CD4-positive, alpha-beta T cell treated with Interleukin-1 beta for 1 hour (primary cell): Measurements from ENCODE around the gene GALNT13.

Experiments used
- DNase-seq, 2 donors: peaks; one replicate each; pipeline ENCODE4 v3.0.0-alpha.2; 2020 to 2022

Gene GALNT13

GRCh38 chr2:153871231-153872221 lies at the start of gene GALNT13:
Gene GALNT13, plus strand, starts transcription at chr2:153871922.
- DNase-seq = peak in 1 of 2 donors; percentile 3

DNA sequence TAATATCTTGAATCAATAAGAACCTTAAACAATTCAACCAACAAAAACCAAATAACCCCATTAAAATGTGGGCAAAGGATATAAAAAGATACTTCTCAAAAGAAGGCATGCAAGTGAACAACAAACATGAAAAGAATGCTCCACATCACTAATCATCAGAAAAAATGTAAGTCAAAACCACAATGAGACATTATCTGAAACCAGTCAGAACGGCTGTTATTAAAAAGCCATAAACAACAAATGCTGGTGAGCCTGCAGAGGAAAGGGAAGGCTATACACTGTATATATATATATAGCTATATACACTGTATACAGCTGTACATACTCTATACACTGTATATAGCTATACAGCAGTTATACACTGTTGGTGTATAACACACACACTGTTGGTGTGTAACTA lies 47.8 kb upstream of the GALNT13 start:
- no peak for DNase-seq

DNA sequence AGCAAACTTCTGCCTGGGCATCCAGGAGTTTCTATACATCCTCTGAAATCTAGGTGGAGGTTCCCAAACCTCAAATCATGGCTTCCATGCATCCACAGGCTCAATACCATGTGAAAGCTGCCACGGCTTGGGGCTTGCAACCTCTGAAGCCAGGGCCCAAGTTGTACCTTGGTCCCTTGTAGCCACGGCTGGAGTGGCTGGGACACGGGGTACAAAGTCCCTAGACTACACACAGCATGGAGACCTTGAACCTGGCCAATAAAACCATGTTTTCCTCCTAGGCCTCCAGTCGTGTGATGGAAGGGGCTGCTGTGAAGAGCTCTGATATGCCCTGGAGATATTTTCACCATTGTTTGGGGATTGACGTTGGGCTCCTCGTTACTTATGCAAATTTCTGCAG lies 43.4 kb upstream of the GALNT13 start:
- DNase-seq = no peak

DNA sequence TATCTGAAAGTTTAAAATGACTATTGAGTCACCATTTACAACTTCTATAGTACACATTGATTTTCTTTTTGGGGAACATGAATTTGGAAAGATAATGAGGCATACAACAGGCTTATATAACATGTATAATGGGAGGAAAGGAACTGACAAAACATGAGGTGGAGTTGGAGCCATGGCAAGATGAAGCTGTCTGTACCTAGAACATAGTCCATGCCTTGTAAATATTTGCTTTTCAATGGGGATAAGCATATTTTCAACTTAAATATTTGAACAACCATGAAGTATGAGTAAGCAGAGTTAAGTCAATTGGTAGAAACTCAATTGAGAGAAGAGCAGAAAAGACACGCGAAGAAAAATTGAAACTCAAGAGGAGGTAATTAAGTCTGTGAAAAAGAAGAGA lies 37.1 kb upstream of the GALNT13 start:
- DNase-seq = no peak

DNA sequence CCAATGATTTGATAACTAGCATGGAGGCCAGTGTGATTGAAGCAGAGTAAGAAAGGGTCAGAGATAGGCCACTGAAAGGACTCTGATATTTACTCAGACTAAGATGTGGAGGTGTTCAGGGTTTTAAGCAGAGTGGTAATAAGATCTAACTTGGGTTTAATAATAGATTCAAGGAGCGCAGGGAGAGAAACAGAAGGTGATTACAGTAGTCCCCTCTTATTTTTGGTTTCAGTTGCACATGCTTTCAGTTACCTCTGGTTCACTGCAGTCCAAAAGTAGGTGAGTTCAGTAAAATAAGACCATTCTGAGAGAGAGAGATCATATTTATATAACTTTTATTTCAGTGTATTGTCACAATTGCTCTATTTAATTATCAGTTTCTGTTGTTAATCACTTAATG lies 13.5 kb upstream of the GALNT13 start:
- no peak for DNase-seq

DNA sequence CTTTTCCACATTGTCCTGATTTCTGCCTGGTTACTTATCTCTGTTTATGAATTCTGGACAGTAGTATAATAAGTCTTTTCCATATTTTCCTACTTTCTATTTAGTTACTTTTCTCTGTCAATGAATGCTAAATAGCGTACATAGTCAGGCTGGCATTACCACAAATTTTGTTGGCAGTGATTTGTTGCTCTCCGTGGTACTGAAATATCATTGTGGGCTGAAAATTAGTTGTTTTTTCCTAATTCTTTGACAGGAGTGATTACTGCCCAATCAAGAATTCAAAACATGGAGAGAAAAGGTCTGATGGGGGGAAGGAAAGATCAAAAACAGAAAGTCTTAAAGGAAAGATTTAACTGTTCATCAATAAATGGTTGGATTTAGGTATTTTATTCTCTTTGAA lies 7.7 kb upstream of the GALNT13 start:
- DNase-seq = no peak

DNA sequence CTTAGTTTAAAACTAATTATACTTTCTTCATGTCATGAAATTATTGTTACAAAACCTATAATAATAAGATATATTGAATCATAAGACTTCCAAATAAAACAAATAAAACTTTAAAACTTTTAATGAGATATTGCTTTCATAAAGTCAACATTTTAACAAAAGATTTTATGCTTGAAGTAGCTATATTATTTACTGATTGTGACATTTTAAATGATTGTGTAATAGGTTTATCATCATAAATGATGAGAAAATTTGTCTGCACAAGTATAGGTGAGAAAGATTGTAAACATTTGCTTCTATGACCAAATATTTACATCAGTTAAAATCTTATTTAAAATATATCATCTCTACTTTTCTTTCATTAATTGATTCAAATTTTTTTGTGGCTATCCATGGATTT lies 5.1 kb upstream of the GALNT13 start:
- DNase-seq = no peak

- DNase-seq = no peak
Observed at GRCh38 chr2:153870308-153870707, 1.4 kb upstream of the GALNT13 start.

DNA sequence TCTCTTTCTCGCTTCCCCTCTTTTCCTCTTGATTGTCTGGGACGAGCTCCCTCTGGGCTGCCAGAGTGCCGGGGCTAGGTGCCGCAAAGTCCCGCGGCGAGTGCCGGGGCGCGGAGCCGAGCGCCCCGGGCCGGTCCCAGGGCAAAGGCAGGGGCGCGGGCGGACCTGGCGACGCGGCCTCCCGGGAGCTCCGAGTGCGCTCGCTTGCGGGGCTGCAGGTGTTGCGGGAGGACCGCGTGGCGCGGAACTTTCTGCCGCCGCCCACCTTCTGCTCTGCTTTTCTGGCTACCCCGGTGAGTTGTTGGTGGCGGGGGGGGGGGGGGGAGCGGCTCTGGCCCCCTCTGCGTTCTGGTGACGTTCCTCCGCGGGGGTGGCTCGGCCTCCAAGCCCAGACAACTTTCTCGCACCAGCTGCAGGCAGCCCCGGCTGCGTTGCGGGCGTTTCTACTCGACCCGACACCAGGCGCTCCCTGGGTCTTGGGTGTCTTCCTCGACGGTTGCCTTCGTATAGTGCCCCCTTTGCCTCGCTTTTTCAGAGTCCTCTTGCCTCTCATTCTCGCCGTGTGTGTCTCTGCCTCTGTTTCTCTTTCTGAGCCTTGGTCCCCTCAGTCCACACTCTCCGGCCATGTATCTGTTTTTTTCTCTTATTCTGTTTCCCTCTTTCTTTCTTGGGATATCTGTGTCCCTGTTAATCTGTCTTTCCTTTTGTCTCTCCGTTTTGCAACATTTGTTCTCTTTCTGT lies 759 bp downstream of the GALNT13 start:
- DNase-seq = no peak

DNA sequence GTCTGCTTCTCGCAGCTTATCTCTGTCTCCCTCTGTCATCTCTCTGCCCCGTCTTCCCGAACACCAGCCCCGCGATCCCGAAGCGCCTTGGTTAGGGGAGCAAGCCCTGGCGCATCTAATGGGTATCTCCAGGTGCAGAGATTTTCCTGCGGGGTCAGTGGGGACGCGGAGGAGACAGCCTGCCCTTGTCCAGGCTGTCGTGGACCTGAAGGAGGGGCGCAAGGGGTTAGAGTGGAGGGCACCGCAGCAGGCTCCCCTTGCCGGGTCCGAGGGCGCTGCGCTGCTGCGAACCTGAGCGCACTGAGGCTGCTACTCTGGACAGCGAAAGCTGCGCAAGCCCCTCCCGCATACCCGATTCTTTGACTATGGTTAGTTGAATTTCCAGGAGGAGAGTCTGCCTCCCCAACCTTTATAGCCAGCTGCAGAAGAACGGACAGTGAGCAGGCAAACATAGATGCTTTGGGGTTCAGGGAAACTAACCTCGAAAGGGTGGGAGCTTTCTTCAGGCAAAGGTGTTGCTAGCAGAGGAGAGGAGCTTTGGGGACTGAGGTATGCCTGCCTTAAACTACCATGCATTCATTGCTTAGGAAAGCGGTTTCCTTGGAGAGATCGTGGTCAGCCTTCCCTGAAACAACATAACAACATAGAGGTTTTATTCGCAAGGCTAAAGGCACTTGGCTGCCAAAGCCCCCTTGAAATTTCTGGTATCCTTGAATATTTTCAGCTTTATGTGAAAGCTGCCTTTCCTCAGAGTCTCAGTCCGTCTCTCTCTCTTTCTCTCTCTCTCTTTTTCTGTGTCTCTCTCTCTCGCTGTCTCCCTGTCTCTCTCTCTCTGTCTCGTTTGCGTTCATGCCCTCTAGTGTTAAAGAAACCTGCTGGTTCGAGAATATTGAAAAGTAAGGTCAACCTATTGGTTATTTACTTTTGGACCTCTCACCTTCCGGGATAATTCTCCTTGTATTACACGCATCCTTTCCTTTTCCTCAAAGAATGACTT lies 1.6 kb downstream of the GALNT13 start:
- no peak for DNase-seq

DNA sequence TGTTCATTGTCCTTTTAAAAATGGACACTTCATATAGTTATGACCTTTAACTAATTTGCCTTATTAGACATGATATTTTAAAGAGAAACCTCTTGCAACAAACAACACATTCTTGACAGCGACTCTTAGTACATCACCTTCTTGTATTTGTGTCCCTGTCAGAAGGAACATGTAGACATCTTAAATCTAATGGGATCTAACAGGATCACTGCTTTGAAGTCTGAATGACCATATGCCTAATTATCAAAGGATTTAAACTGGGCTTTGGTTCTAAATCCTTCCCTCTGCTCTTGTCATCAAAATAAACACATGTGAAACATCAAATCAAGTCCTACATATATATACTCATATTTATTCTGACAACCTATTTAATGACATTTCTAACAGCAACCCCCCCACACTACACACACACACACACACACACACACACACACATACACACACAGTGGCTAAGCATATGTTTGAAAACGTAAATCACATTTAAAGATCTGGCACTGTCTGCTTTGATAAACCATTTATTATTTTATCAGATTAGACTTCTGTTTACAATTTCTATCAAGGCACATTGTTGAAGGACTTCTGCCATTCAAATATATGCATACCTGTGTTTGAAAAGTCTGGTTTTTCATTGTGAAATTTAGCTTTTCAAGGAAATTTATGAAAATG lies 4.2 kb downstream of the GALNT13 start:
- DNase-seq = no peak

DNA sequence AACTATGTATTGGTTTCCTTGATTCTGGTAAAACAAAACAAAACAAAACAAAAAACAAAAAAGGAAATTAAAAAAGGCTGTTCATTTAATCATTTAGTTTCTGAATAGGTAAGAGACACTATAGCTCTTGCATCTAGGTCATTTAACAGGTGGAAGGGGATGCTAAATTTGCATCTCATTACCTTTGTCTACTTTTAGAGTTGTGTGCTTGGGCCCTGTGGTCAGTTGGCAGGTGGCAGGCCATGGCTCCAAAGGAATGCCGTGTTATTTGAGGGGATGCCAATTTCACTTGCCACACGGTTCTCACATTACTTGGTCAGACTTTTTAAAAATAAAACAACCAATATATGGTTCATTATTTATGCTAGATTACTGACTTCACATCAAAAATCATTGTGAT lies 9.2 kb downstream of the GALNT13 start:
- DNase-seq = no peak

- no peak for DNase-seq
Observed at GRCh38 chr2:153886833-153887232, 15.1 kb downstream of the GALNT13 start.

DNA sequence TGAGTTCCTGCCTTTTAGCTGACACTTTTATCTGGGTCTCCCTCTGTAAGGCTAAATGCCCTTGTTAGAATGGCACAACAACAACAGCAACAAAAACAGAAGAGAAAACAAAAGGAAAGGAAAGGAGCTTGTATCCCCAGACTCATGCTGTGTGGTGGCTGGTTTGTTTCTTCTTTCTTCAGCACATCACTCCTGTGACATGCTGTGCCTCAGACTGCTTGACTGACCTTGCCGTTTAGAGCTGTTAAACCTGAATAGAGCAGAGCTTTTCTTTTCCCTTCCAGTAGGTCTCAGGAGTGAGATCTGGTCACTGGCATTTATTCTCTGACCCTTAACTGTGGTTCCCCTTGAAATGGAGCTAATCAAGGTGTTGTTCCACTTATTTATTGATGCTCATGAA lies 18.9 kb downstream of the GALNT13 start:
- DNase-seq = no peak

- no peak for DNase-seq
Observed at GRCh38 chr2:153891051-153891450, 19.3 kb downstream of the GALNT13 start.

- peak in 1 of 2 donors; percentile 0 for DNase-seq
Observed at GRCh38 chr2:153912798-153913396, 41.2 kb downstream of the GALNT13 start.

DNA sequence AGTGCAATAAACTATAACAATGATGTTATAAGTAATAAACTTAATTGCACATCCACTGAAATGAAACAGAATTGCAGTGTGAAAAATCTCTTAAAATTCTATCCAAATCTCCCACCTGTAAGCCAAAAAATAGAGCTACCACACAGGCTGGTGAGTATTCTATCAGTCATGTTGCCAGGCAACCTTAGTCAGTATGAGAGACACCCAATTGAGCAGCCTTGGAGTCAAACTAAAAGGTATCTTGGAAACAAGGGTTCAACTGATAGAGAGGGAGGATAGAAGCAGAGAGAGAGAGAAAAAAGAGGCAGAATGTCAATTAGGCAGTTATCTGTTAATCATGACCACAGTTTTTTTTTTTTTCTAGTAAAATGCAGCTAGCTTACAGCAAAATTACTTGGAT lies 45.8 kb downstream of the GALNT13 start:
- no peak for DNase-seq

DNA sequence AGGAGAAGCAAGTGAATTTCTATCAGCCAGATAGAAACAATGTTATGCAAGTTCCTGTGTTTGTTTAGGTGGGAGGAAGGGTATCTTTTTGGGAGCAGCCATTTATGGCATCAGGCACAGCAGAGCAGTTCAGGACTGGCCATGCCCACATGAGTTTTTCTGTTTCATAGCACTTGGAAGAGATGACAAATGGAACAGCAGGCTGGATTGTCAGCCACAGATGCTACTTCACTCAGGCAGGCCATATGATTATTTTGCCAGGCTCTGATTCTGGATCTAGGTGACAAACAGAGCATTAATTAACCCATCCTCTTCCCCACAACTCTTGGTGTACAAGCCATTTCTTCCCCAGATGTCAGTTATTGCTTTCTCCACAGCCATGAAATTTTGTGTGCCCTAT lies 63.8 kb downstream of the GALNT13 start:
- DNase-seq = no peak

GRCh38 chr2:153939124-153939796 lies 67.5 kb downstream of the GALNT13 start:
- DNase-seq = no peak

- no peak for DNase-seq
Observed at GRCh38 chr2:153940511-153940910, 68.8 kb downstream of the GALNT13 start.

- DNase-seq = no peak
Observed at GRCh38 chr2:153944800-153945199, 73.1 kb downstream of the GALNT13 start.
